Gastroesophageal sphincter (tissue), 3 donors: ENCODE results near the gene RABAC1.

Experiments used
- CTCF ChIP-seq, 4 experiments: fragments of 200-600 bp in 2 of 4; fragments of 450-650 bp in 2 of 4; sonication (generic) in 1 of 4; IDR thresholded peaks; one replicate each; pipeline ENCODE4 v1.5.1; 2017 to 2019; ENCODE audit warnings: antibody characterized with exemption in 4 of 4, mild to moderate bottlenecking in 2 of 4, moderate library complexity in 2 of 4
- EP300 ChIP-seq: sonication (generic); formaldehyde crosslinking; IDR thresholded peaks from one replicate; pipeline ENCODE4 v1.6.1; 2017; ENCODE audit warnings: antibody characterized with exemption, mild to moderate bottlenecking
- POLR2A ChIP-seq, 2 donors: fragments of 450-650 bp; IDR thresholded peaks; one replicate each; pipeline ENCODE4 v1.6.1; 2017; ENCODE audit warnings: antibody characterized with exemption in 2 of 2, mild to moderate bottlenecking in 2 of 2, moderate library complexity in 1 of 2
- POLR2AphosphoS5 ChIP-seq: sonication (generic); formaldehyde crosslinking; IDR thresholded peaks from one replicate; pipeline ENCODE4 v1.6.1; 2017; ENCODE audit warnings: antibody characterized with exemption

GRCh38 chr19:41915021-41915775, 43.9 kb downstream of the RABAC1 start:
- TF ChIP-seq CTCF (IDR thresholded peaks at IDR 0.05) (no peak), POLR2AphosphoS5 (no peak), POLR2A (IDR thresholded peaks at IDR 0.05) (no peak), EP300 (no peak)
